HEK293 (cell line): ENCODE measurements around the gene MKX.

Source experiments
- CTCF ChIA-PET: fragments of 350-600 bp; formaldehyde crosslinking; extraction: SDS; loops from one replicate; lab custom pipeline; 2021; ENCODE audit warnings: antibody characterized with exemption; lab: Yijun Ruan, JAX
- POLR2A ChIA-PET: fragments of 300-600 bp; formaldehyde crosslinking; extraction: SDS; loops from one replicate; lab custom pipeline; 2020; ENCODE audit warnings: antibody characterized with exemption, inconsistent platforms; lab: Yijun Ruan, JAX
- H3K27ac ChIP-seq: fragments of 200-500 bp; sonication (Bioruptor generic); 2 replicates; pipeline ENCODE4 v1.5.1; 2014; ENCODE audit warnings: low read depth, low read length, control low read depth, inconsistent platforms; ENCODE audit errors: extremely low read depth
- H3K36me3 ChIP-seq, 2 experiments: fragments of 200-500 bp in 1 of 2; sonication (Bioruptor generic) in 1 of 2; 1 replicate in 1 of 2; 2 replicates in 1 of 2; pipeline ENCODE4 v1.5.1; 2014 to 2017; ENCODE audit warnings: inconsistent platforms in 2 of 2, low read length in 2 of 2; ENCODE audit not compliant: control insufficient read depth in 2 of 2, insufficient read depth in 1 of 2
- H3K4me1 ChIP-seq: fragments of 200-500 bp; sonication (Bioruptor generic); 2 replicates; pipeline ENCODE4 v1.5.1; 2014; ENCODE audit warnings: mild to moderate bottlenecking, low read length, inconsistent platforms; ENCODE audit not compliant: control insufficient read depth, insufficient read depth
- H3K4me3 ChIP-seq: 2 replicates; pipeline ENCODE4 v1.5.1; 2011; ENCODE audit warnings: low read depth, mild to moderate bottlenecking, control low read depth, low read length, moderate library complexity
- H3K9me3 ChIP-seq: fragments of 200-500 bp; sonication (Bioruptor generic); 2 replicates; pipeline ENCODE4 v1.5.1; 2014; ENCODE audit warnings: low read depth, low read length, inconsistent platforms; ENCODE audit not compliant: control insufficient read depth, insufficient read depth
- BCL11B ChIP-seq: fragments of 450-650 bp; formaldehyde crosslinking; IDR thresholded peaks from 2 replicates; pipeline ENCODE4 v1.5.1; 2016; ENCODE audit warnings: low read depth, missing biosample characterization, missing genetic modification characterization
- ELK4 ChIP-seq: IDR thresholded peaks from 2 replicates; pipeline ENCODE4 v1.6.1; 2011; ENCODE audit warnings: mild to moderate bottlenecking, low read depth, low read length, borderline replicate concordance
- GLIS1 ChIP-seq: fragments of 450-650 bp; formaldehyde crosslinking; IDR thresholded peaks from 2 replicates; pipeline ENCODE4 v1.5.1; 2016; ENCODE audit warnings: missing biosample characterization, missing genetic modification characterization
- OVOL3 ChIP-seq: fragments of 450-650 bp; formaldehyde crosslinking; IDR thresholded peaks from 2 replicates; pipeline ENCODE4 v1.5.1; 2016; ENCODE audit warnings: missing biosample characterization, missing genetic modification characterization
- ZBTB1 ChIP-seq: fragments of 450-650 bp; formaldehyde crosslinking; IDR thresholded peaks from 2 replicates; pipeline ENCODE4 v1.5.1; 2016; ENCODE audit warnings: missing biosample characterization, missing genetic modification characterization
- ZBTB48 ChIP-seq: fragments of 450-650 bp; formaldehyde crosslinking; IDR thresholded peaks from 2 replicates; pipeline ENCODE4 v1.5.1; 2016; ENCODE audit warnings: missing biosample characterization, missing genetic modification characterization
- ZEB2 ChIP-seq: fragments of 450-650 bp; formaldehyde crosslinking; IDR thresholded peaks from 2 replicates; pipeline ENCODE4 v1.5.1; 2016; ENCODE audit warnings: missing biosample characterization, missing genetic modification characterization
- ZNF138 ChIP-seq: fragments of 450-650 bp; formaldehyde crosslinking; IDR thresholded peaks from 2 replicates; pipeline ENCODE4 v1.5.1; 2016; ENCODE audit warnings: missing biosample characterization, missing genetic modification characterization, borderline replicate concordance
- ZNF140 ChIP-seq: fragments of 450-650 bp; formaldehyde crosslinking; IDR thresholded peaks from 2 replicates; pipeline ENCODE4 v1.5.1; 2016; ENCODE audit warnings: missing biosample characterization, missing genetic modification characterization
- ZNF26 ChIP-seq: fragments of 450-650 bp; formaldehyde crosslinking; IDR thresholded peaks from 2 replicates; pipeline ENCODE4 v1.5.1; 2016; ENCODE audit warnings: missing biosample characterization, missing genetic modification characterization
- ZNF302 ChIP-seq: fragments of 450-650 bp; formaldehyde crosslinking; IDR thresholded peaks from 2 replicates; pipeline ENCODE4 v1.5.1; 2016; ENCODE audit warnings: missing biosample characterization, missing genetic modification characterization, low read depth
- ZNF362 ChIP-seq: fragments of 450-650 bp; formaldehyde crosslinking; IDR thresholded peaks from 2 replicates; pipeline ENCODE4 v1.5.1; 2016; ENCODE audit warnings: missing biosample characterization, missing genetic modification characterization
- ZNF488 ChIP-seq: fragments of 450-650 bp; formaldehyde crosslinking; IDR thresholded peaks from 2 replicates; pipeline ENCODE4 v1.5.1; 2016; ENCODE audit warnings: missing biosample characterization, missing genetic modification characterization
- ZNF529 ChIP-seq: fragments of 450-650 bp; formaldehyde crosslinking; IDR thresholded peaks from 2 replicates; pipeline ENCODE4 v1.5.1; 2017; ENCODE audit warnings: missing genetic modification characterization, missing biosample characterization; ENCODE audit not compliant: insufficient replicate concordance
- ZNF571 ChIP-seq: fragments of 450-650 bp; formaldehyde crosslinking; IDR thresholded peaks from 2 replicates; pipeline ENCODE4 v1.5.0; 2017; ENCODE audit warnings: missing biosample characterization, missing genetic modification characterization
- ZNF654 ChIP-seq: fragments of 450-650 bp; formaldehyde crosslinking; IDR thresholded peaks from 2 replicates; pipeline ENCODE4 v1.5.1; 2016; ENCODE audit warnings: low read depth, missing biosample characterization, missing genetic modification characterization
- ZSCAN23 ChIP-seq: fragments of 450-650 bp; formaldehyde crosslinking; IDR thresholded peaks from 2 replicates; pipeline ENCODE4 v1.5.1; 2016; ENCODE audit warnings: missing biosample characterization, missing genetic modification characterization
- ZSCAN4 ChIP-seq: fragments of 450-650 bp; formaldehyde crosslinking; IDR thresholded peaks from 2 replicates; pipeline ENCODE4 v1.5.1; 2017; ENCODE audit warnings: missing biosample characterization, missing genetic modification characterization
- ZSCAN5A ChIP-seq: fragments of 450-650 bp; formaldehyde crosslinking; IDR thresholded peaks from 2 replicates; pipeline ENCODE4 v1.5.1; 2016; ENCODE audit warnings: missing biosample characterization, missing genetic modification characterization

MKX gene

GRCh38 chr10:27635290-27635689 is 110.3 kb downstream of the MKX start:
- TF ChIP-seq ZNF140 (tag by site-specific recombination) (no peak), ZNF302 (no peak), ZBTB1 (tag by site-specific recombination) (no peak), ZEB2 (tag by site-specific recombination) (no peak), BCL11B (tag by site-specific recombination) (no peak), GLIS1 (no peak), ZSCAN5A (no peak), ZNF488 (no peak), OVOL3 (no peak), ZNF138 (tag by site-specific recombination) (no peak)
- H3K4me1 ChIP-seq: no peaks in the 10 kb centered on the region
- POLR2A ChIA-PET: no interaction called here
- H3K4me3 ChIP-seq: no peak overlapping the region
- no peak overlapping the region for H3K27ac ChIP-seq
- no peaks in the 10 kb centered on the region for H3K36me3 ChIP-seq
- no peaks in the 10 kb centered on the region for H3K9me3 ChIP-seq
- CTCF ChIA-PET: interaction anchor here (0.7 kb wide), 1 partner anchor 101 kb away, joined by 3 read pairs; no protein-coding TSS in a partner anchor

GRCh38 chr10:27628621-27629020 is 117.0 kb downstream of the MKX start:
- Histone ChIP-seq H3K4me3 (no peak overlapping the region), H3K4me1 (no peaks in the 10 kb centered on the region), H3K27ac (no peak overlapping the region), H3K36me3 (no peaks in the 10 kb centered on the region), H3K9me3 (no peaks in the 10 kb centered on the region)
- ChIA-PET POLR2A (no interaction called here), CTCF (interaction anchor here (0.6 to 0.9 kb wide), 3 partner anchors 16 to 1897 kb away, joined by 3 to 4 read pairs (median 3); no protein-coding TSS in a partner anchor)
- TF ChIP-seq ZNF529 (tag by site-specific recombination) (no peak), ZBTB48 (no peak), ZSCAN4 (tag by site-specific recombination) (no peak), ZNF26 (tag by site-specific recombination) (no peak), ELK4 (no peak), ZSCAN23 (tag by site-specific recombination) (no peak), ZNF571 (tag by site-specific recombination) (no peak), ZNF654 (no peak), ZNF362 (tag by site-specific recombination) (no peak)
